Neural cell (in vitro differentiated cells): Measurements from ENCODE around the gene C7orf25. TPM values are rescaled to one million over a fixed set of nuclear protein-coding genes. Genes with fewer than 3 reads are reported as not detected.

Experiments
- H2AFZ ChIP-seq: fragments of 200-600, 300-800 bp; sonication (generic), shearing (Covaris generic); 2 replicates; pipeline ENCODE4 v1.6.0; 2014; ENCODE audit warnings: low read depth, mild to moderate bottlenecking, antibody characterized with exemption, low read length, moderate library complexity
- H3F3A ChIP-seq: fragments of 200-600 bp; shearing (Covaris generic); 2 replicates; pipeline ENCODE4 v1.6.1; 2016; ENCODE audit warnings: mild to moderate bottlenecking, moderate library complexity, mixed read lengths, antibody characterized with exemption, low read length; ENCODE audit not compliant: insufficient read depth, poor library complexity, severe bottlenecking
- H3K27ac ChIP-seq: fragments of 200-600, 300-800 bp; sonication (generic), shearing (Covaris generic); 2 replicates; pipeline ENCODE4 v1.5.1; 2014; ENCODE audit warnings: mild to moderate bottlenecking, low read length, moderate library complexity
- H3K27me3 ChIP-seq: fragments of 300-800, 200-600 bp; sonication (generic), shearing (Covaris generic); 2 replicates; pipeline ENCODE4 v1.6.0; 2014; ENCODE audit warnings: mild to moderate bottlenecking, low read depth, low read length, moderate library complexity; ENCODE audit not compliant: insufficient read depth
- H3K36me3 ChIP-seq: fragments of 300-800, 200-600 bp; sonication (generic), shearing (Covaris generic); 2 replicates; pipeline ENCODE4 v1.5.1; 2014; ENCODE audit warnings: mild to moderate bottlenecking, antibody characterized with exemption, low read length, moderate library complexity; ENCODE audit not compliant: insufficient read depth
- H3K4me2 ChIP-seq: fragments of 300-800, 200-600 bp; sonication (generic), shearing (Covaris generic); 2 replicates; pipeline ENCODE4 v1.6.0; 2014; ENCODE audit warnings: mild to moderate bottlenecking, low read length
- H3K4me3 ChIP-seq: fragments of 300-800, 200-600 bp; sonication (generic), shearing (Covaris generic); 2 replicates; pipeline ENCODE4 v1.5.1; 2014; ENCODE audit warnings: mild to moderate bottlenecking, low read length, moderate library complexity
- H3K79me2 ChIP-seq: fragments of 200-600 bp; shearing (Covaris generic); replicated peaks from 2 replicates; pipeline ENCODE4 v1.6.0; 2014; ENCODE audit warnings: mild to moderate bottlenecking, low read length, moderate library complexity; ENCODE audit not compliant: insufficient read depth
- H3K9ac ChIP-seq: fragments of 300-800, 200-600 bp; sonication (generic), shearing (Covaris generic); 2 replicates; pipeline ENCODE4 v1.6.1; 2016; ENCODE audit warnings: mild to moderate bottlenecking, low read length, mixed read lengths
- H3K9me2 ChIP-seq: fragments of 200-600 bp; shearing (Covaris generic); 2 replicates; pipeline ENCODE4 v1.6.1; 2016; ENCODE audit warnings: mild to moderate bottlenecking, low read length, mixed read lengths; ENCODE audit not compliant: insufficient read depth
- H3K9me3 ChIP-seq: fragments of 200-600, 300-800 bp; sonication (generic), shearing (Covaris generic); 2 replicates; pipeline ENCODE4 v1.6.1; 2016; ENCODE audit warnings: mild to moderate bottlenecking, mixed run types, low read length, moderate library complexity, mixed read lengths
- H4K20me1 ChIP-seq: fragments of 200-600 bp; shearing (Covaris generic); 2 replicates; pipeline ENCODE4 v1.6.1; 2016; ENCODE audit warnings: mild to moderate bottlenecking, mixed run types; ENCODE audit not compliant: insufficient read depth
- CTCF ChIP-seq: fragments of 450-650 bp; IDR thresholded peaks from 2 replicates; pipeline ENCODE4 v1.5.1; 2014; ENCODE audit warnings: antibody characterized with exemption, mild to moderate bottlenecking, moderate library complexity; ENCODE audit not compliant: poor library complexity, severe bottlenecking
- EP300 ChIP-seq: fragments of 450-650 bp; conservative IDR thresholded peaks from 2 replicates; pipeline ENCODE4 v1.6.1; 2014; ENCODE audit warnings: antibody characterized with exemption, mild to moderate bottlenecking, moderate library complexity; ENCODE audit not compliant: poor library complexity, severe bottlenecking
- EZH2 ChIP-seq: fragments of 200-600, 300-800 bp; shearing (Covaris generic), sonication (generic); IDR thresholded peaks from 2 replicates; pipeline ENCODE4 v1.6.1; 2014; ENCODE audit warnings: antibody characterized with exemption, low read length, borderline replicate concordance, mild to moderate bottlenecking; ENCODE audit not compliant: insufficient read depth, poor library complexity, severe bottlenecking
- MXI1 ChIP-seq: fragments of 450-650 bp; conservative IDR thresholded peaks from 2 replicates; pipeline ENCODE4 v1.6.1; 2014; ENCODE audit warnings: antibody characterized with exemption, mild to moderate bottlenecking; ENCODE audit not compliant: poor library complexity, severe bottlenecking
- POLR2AphosphoS5 ChIP-seq: IDR thresholded peaks from 2 replicates; pipeline ENCODE4 v1.6.1; 2012
- RAD21 ChIP-seq: fragments of 450-650 bp; conservative IDR thresholded peaks from 2 replicates; pipeline ENCODE4 v1.6.1; 2014; ENCODE audit warnings: antibody characterized with exemption, mild to moderate bottlenecking, moderate library complexity
- REST ChIP-seq: IDR thresholded peaks from 2 replicates; pipeline ENCODE4 v1.6.1; 2012; ENCODE audit warnings: borderline replicate concordance
- SMC3 ChIP-seq: fragments of 450-650 bp; conservative IDR thresholded peaks from 2 replicates; pipeline ENCODE4 v1.6.1; 2014; ENCODE audit warnings: antibody characterized with exemption, mild to moderate bottlenecking, moderate library complexity; ENCODE audit not compliant: poor library complexity
- TAF1 ChIP-seq: IDR thresholded peaks from 2 replicates; pipeline ENCODE4 v1.6.1; 2012; ENCODE audit warnings: low read depth
- polyA plus RNA-seq: library from polyadenylated mRNA; depleted of rRNA; stranded (reverse); fragments of >200 nt; gene quantifications from 2 replicates; pipeline ENCODE4 v1.2.3, GENCODE V29; 2014

The C7orf25 gene
- polyA plus RNA-seq, 1 donor from 2014 or later, result 3.9 TPM

- H2AFZ ChIP-seq, result no peak overlapping the region
- H3K36me3 ChIP-seq, result no peaks in the 10 kb centered on the region
- no peak for TF ChIP-seq MXI1
- TF ChIP-seq SMC3, result no peak
- no peak overlapping the region for H3K27ac ChIP-seq
- H3K9ac ChIP-seq, result no peak overlapping the region
- no peaks in the 10 kb centered on the region for H3K27me3 ChIP-seq
- no peaks in the 10 kb centered on the region for H3K9me2 ChIP-seq
- H3K9me3 ChIP-seq, result no peaks in the 10 kb centered on the region
- no peak overlapping the region for H3K4me3 ChIP-seq
- H3F3A ChIP-seq, result no peaks in the 10 kb centered on the region
- H3K79me2 ChIP-seq, result peaks cover 55% of the 10 kb centered on the region
- no peaks in the 10 kb centered on the region for H4K20me1 ChIP-seq
- no peak overlapping the region for H3K4me2 ChIP-seq
These were observed 16.9 kb upstream of the C7orf25 start for GRCh38 chr7:42928754-42929153.

GRCh38 chr7:42926204-42926603, 14.3 kb upstream of the C7orf25 start:
- H3K27me3 ChIP-seq, result no peaks in the 10 kb centered on the region
- no peak overlapping the region for H2AFZ ChIP-seq
- TF ChIP-seq POLR2AphosphoS5, result no peak
- TF ChIP-seq TAF1, result no peak
- no peak for TF ChIP-seq CTCF
- TF ChIP-seq MXI1, result no peak
- no peak for TF ChIP-seq REST
- TF ChIP-seq EZH2, result no peak
- TF ChIP-seq EP300, result no peak
- TF ChIP-seq RAD21, result no peak
- TF ChIP-seq SMC3, result no peak
- H4K20me1 ChIP-seq, result no peaks in the 10 kb centered on the region
- H3K9me2 ChIP-seq, result no peaks in the 10 kb centered on the region
- H3K27ac ChIP-seq, result no peak overlapping the region
- no peak overlapping the region for H3K4me2 ChIP-seq
- H3K4me3 ChIP-seq, result no peak overlapping the region
- H3K79me2 ChIP-seq, result peaks cover 39% of the 10 kb centered on the region
- no peak overlapping the region for H3K9ac ChIP-seq
- no peaks in the 10 kb centered on the region for H3F3A ChIP-seq
- H3K9me3 ChIP-seq, result no peaks in the 10 kb centered on the region
- H3K36me3 ChIP-seq, result no peaks in the 10 kb centered on the region

GRCh38 chr7:42925630-42926029, 13.8 kb upstream of the C7orf25 start:
- Histone ChIP-seq H3F3A (no peaks in the 10 kb centered on the region), H3K36me3 (no peaks in the 10 kb centered on the region), H3K27me3 (no peaks in the 10 kb centered on the region), H3K79me2 (peaks cover 33% of the 10 kb centered on the region), H3K9me3 (no peaks in the 10 kb centered on the region), H3K9me2 (no peaks in the 10 kb centered on the region), H3K9ac (no peak overlapping the region), H3K4me2 (no peak overlapping the region), H3K4me3 (no peak overlapping the region), H3K27ac (no peak overlapping the region), H2AFZ (no peak overlapping the region), H4K20me1 (no peaks in the 10 kb centered on the region)
- TF ChIP-seq SMC3 (no peak), RAD21 (no peak), REST (no peak), CTCF (no peak), EZH2 (no peak), MXI1 (no peak), POLR2AphosphoS5 (no peak), TAF1 (no peak), EP300 (no peak)
